Astrocyte (in vitro differentiated cells and primary cell): ENCODE data around the gene GMFB. TPM values are rescaled to one million over a fixed set of nuclear protein-coding genes. Genes with fewer than 3 reads are reported as not detected.

Source experiments
- DNase-seq: peaks from one replicate; pipeline ENCODE4 v3.0.0-alpha.2; 2010; ENCODE audit warnings: low read depth
- FAIRE-seq: peaks from 2 replicates; lab custom pipeline; 2011; peaks lifted over from hg19 to GRCh38; lab: Jason Lieb, UNC
- H2AFZ ChIP-seq: 2 replicates; pipeline ENCODE4 v1.6.0; 2012; ENCODE audit warnings: low read depth, low read length, inconsistent platforms
- H3K27ac ChIP-seq: 2 replicates; pipeline ENCODE4 v1.5.1; 2011; ENCODE audit warnings: low read depth, low read length, inconsistent platforms
- H3K27me3 ChIP-seq: 2 replicates; pipeline ENCODE4 v1.6.0; 2011; ENCODE audit warnings: low read length, inconsistent platforms; ENCODE audit not compliant: insufficient read depth
- H3K36me3 ChIP-seq: 2 replicates; pipeline ENCODE4 v1.5.1; 2011; ENCODE audit warnings: low read length, inconsistent platforms; ENCODE audit not compliant: insufficient read depth
- H3K4me1 ChIP-seq: 2 replicates; pipeline ENCODE4 v1.5.1; 2011; ENCODE audit warnings: low read length, inconsistent platforms; ENCODE audit not compliant: insufficient read depth
- H3K4me2 ChIP-seq: 2 replicates; pipeline ENCODE4 v1.6.0; 2012; ENCODE audit warnings: low read length, inconsistent platforms
- H3K4me3 ChIP-seq: 2 replicates; pipeline ENCODE4 v1.5.1; 2011; ENCODE audit warnings: low read depth, mild to moderate bottlenecking, low read length, inconsistent platforms; ENCODE audit not compliant: insufficient read depth
- H3K79me2 ChIP-seq: 2 replicates; pipeline ENCODE4 v1.6.0; 2012; ENCODE audit warnings: mild to moderate bottlenecking, low read length, inconsistent platforms; ENCODE audit not compliant: insufficient read depth
- H3K9ac ChIP-seq: 2 replicates; pipeline ENCODE4 v1.6.0; 2012; ENCODE audit warnings: mild to moderate bottlenecking, low read length, inconsistent platforms
- H3K9me3 ChIP-seq: 2 replicates; pipeline ENCODE4 v1.5.1; 2012; ENCODE audit warnings: low read depth, mild to moderate bottlenecking, low read length, inconsistent platforms; ENCODE audit not compliant: insufficient read depth
- H4K20me1 ChIP-seq: 2 replicates; pipeline ENCODE4 v1.6.0; 2012; ENCODE audit warnings: low read length, inconsistent platforms; ENCODE audit not compliant: insufficient read depth
- H3K27ac Mint-ChIP-seq: one replicate; pipeline ENCODE4 v1.8.0; 2021; ENCODE audit warnings: mild to moderate bottlenecking, mixed read lengths; ENCODE audit not compliant: unreplicated experiment
- H3K27me3 Mint-ChIP-seq: one replicate; pipeline ENCODE4 v1.8.0; 2021; ENCODE audit warnings: low read depth, mixed read lengths; ENCODE audit not compliant: unreplicated experiment
- H3K36me3 Mint-ChIP-seq: one replicate; pipeline ENCODE4 v1.8.0; 2021; ENCODE audit warnings: low read depth, mixed read lengths; ENCODE audit not compliant: unreplicated experiment
- H3K4me1 Mint-ChIP-seq: one replicate; pipeline ENCODE4 v1.8.0; 2021; ENCODE audit warnings: low read depth, mixed read lengths; ENCODE audit not compliant: unreplicated experiment
- H3K4me3 Mint-ChIP-seq: one replicate; pipeline ENCODE4 v1.8.0; 2021; ENCODE audit warnings: mild to moderate bottlenecking, moderate library complexity, mixed read lengths; ENCODE audit not compliant: unreplicated experiment
- H3K9me3 Mint-ChIP-seq: one replicate; pipeline ENCODE4 v1.8.0; 2021; ENCODE audit warnings: mild to moderate bottlenecking, mixed read lengths; ENCODE audit not compliant: unreplicated experiment
- CTCF ChIP-seq: IDR thresholded peaks from 2 replicates; pipeline ENCODE4 v1.5.1; 2011; ENCODE audit warnings: low read depth, mild to moderate bottlenecking, inconsistent platforms, low read length, moderate library complexity; ENCODE audit not compliant: insufficient read depth
- EZH2 ChIP-seq: IDR thresholded peaks from 2 replicates; pipeline ENCODE4 v1.6.1; 2012; ENCODE audit warnings: mild to moderate bottlenecking, low read length, inconsistent platforms; ENCODE audit not compliant: insufficient read depth
- total RNA-seq: library from RNA; stranded (reverse); gene quantifications from 2 replicates; pipeline ENCODE4 v1.2.1, GENCODE V29; 2021

The GMFB gene
- total RNA-seq, 1 donor from 2014 or later: 73.4 TPM

- H3K4me3 ChIP-seq: no peak overlapping the region
- FAIRE-seq: no peak
- peaks cover 3% of the 10 kb centered on the region for H3K36me3 Mint-ChIP-seq
- H3K9me3 Mint-ChIP-seq: no peaks in the 10 kb centered on the region
- H3K4me1 Mint-ChIP-seq: peaks cover 19% of the 10 kb centered on the region
- no peak for TF ChIP-seq CTCF
- TF ChIP-seq EZH2: no peak
- peaks cover 16% of the 10 kb centered on the region for H3K4me1 ChIP-seq
- H3K4me2 ChIP-seq: peak overlapping the region; percentile 92
- H3K4me3 Mint-ChIP-seq: peak overlapping the region; percentile 89
- no peak for DNase-seq
- no peaks in the 10 kb centered on the region for H3K9me3 ChIP-seq
- H2AFZ ChIP-seq: no peak overlapping the region
- H3K36me3 ChIP-seq: no peaks in the 10 kb centered on the region
- no peaks in the 10 kb centered on the region for H3K27me3 Mint-ChIP-seq
- peaks cover 16% of the 10 kb centered on the region for H4K20me1 ChIP-seq
- no peaks in the 10 kb centered on the region for H3K27me3 ChIP-seq
- H3K79me2 ChIP-seq: peaks cover 45% of the 10 kb centered on the region
- peak overlapping the region; percentile 95 for H3K27ac ChIP-seq
- H3K9ac ChIP-seq: peak overlapping the region; percentile 98
- peak overlapping the region; percentile 92 for H3K27ac Mint-ChIP-seq
These were observed 1.1 kb upstream of the GMFB start for GRCh38 chr14:54489731-54490444.

- H2AFZ ChIP-seq: peak overlapping the region; percentile 90
- DNase-seq (no peak), FAIRE-seq (no peak)
- no peaks in the 10 kb centered on the region for H3K27me3 ChIP-seq
- H3K79me2 ChIP-seq: peaks cover 50% of the 10 kb centered on the region
- peak overlapping the region; percentile 95 for H3K27ac ChIP-seq
- no peaks in the 10 kb centered on the region for H3K9me3 ChIP-seq
- H3K36me3 ChIP-seq: no peaks in the 10 kb centered on the region
- peak overlapping the region; percentile 93 for H3K4me3 ChIP-seq
- peak overlapping the region; percentile 92 for H3K4me2 ChIP-seq
- Mint-ChIP-seq H3K36me3 (peaks cover 3% of the 10 kb centered on the region), H3K4me3 (peak overlapping the region; percentile 89), H3K4me1 (peaks cover 25% of the 10 kb centered on the region), H3K27ac (peak overlapping the region; percentile 92), H3K9me3 (no peaks in the 10 kb centered on the region), H3K27me3 (no peaks in the 10 kb centered on the region)
- H4K20me1 ChIP-seq: peaks cover 21% of the 10 kb centered on the region
- peak overlapping the region; percentile 98 for H3K9ac ChIP-seq
- peaks cover 16% of the 10 kb centered on the region for H3K4me1 ChIP-seq
- TF ChIP-seq CTCF (no peak), EZH2 (no peak)
These were observed 521 bp upstream of the GMFB start for GRCh38 chr14:54489318-54489683.

- Histone ChIP-seq H3K4me1 (peaks cover 16% of the 10 kb centered on the region), H3K27me3 (no peaks in the 10 kb centered on the region), H3K4me3 (peak overlapping the region; percentile 93), H3K79me2 (peaks cover 61% of the 10 kb centered on the region), H3K4me2 (peak overlapping the region; percentile 92), H3K36me3 (no peaks in the 10 kb centered on the region), H4K20me1 (peaks cover 30% of the 10 kb centered on the region), H2AFZ (peak overlapping the region; percentile 13), H3K9ac (peak overlapping the region; percentile 98), H3K27ac (peak overlapping the region; percentile 95), H3K9me3 (no peaks in the 10 kb centered on the region)
- DNase-seq (no peak), FAIRE-seq (no peak)
- H3K27me3 Mint-ChIP-seq: no peaks in the 10 kb centered on the region
- no peak for TF ChIP-seq EZH2
- no peak for TF ChIP-seq CTCF
- H3K36me3 Mint-ChIP-seq: peaks cover 6% of the 10 kb centered on the region
- H3K27ac Mint-ChIP-seq: peak overlapping the region; percentile 86
- H3K4me1 Mint-ChIP-seq: peaks cover 34% of the 10 kb centered on the region
- H3K4me3 Mint-ChIP-seq: peak overlapping the region; percentile 97
- no peaks in the 10 kb centered on the region for H3K9me3 Mint-ChIP-seq
These were observed 498 bp downstream of the GMFB start for GRCh38 chr14:54488318-54488645.
